Vagina (tissue), 2 donors: Measurements from ENCODE around the gene ARHGAP42. TPM values are rescaled to one million over a fixed set of nuclear protein-coding genes. Genes with fewer than 3 reads are reported as not detected.

Experiments
- DNase-seq, 2 donors: peaks; one replicate each; pipeline ENCODE4 v3.0.0-alpha.2; 2017; ENCODE audit errors: extremely low spot score in 2 of 2
- H3K27ac ChIP-seq: fragments of 200-600 bp; sonication (generic); one replicate; pipeline ENCODE4 v1.5.1; 2019
- H3K27me3 ChIP-seq: fragments of 200-600 bp; sonication (generic); one replicate; pipeline ENCODE4 v1.5.1; 2019
- H3K36me3 ChIP-seq, 2 donors: fragments of 200-600 bp; sonication (generic); one replicate each; pipeline ENCODE4 v1.5.1; 2017 to 2019
- H3K4me1 ChIP-seq: fragments of 200-600 bp; sonication (generic); one replicate; pipeline ENCODE4 v1.5.1; 2019
- H3K4me3 ChIP-seq, 2 donors: fragments of 200-600 bp; sonication (generic); 1 replicate in 1 of 2; 2 replicates in 1 of 2; pipeline ENCODE4 v1.5.1; 2016 to 2019
- H3K9me3 ChIP-seq: fragments of 200-600 bp; sonication (generic); one replicate; pipeline ENCODE4 v1.5.1; 2019
- POLR2A ChIP-seq, 2 donors: fragments of 450-650 bp; IDR thresholded peaks; one replicate each; pipeline ENCODE4 v1.6.1; 2017; ENCODE audit warnings: antibody characterized with exemption in 2 of 2, mild to moderate bottlenecking in 2 of 2, moderate library complexity in 2 of 2
- POLR2AphosphoS5 ChIP-seq, 2 donors: sonication (generic); formaldehyde crosslinking; IDR thresholded peaks; one replicate each; pipeline ENCODE4 v1.9.0; 2017; ENCODE audit warnings: antibody characterized with exemption in 2 of 2, mild to moderate bottlenecking in 2 of 2, low read depth in 1 of 2; ENCODE audit not compliant: insufficient read depth in 1 of 2
- intact Hi-C: fragments of 100-400 bp; cut with DNase I; formaldehyde crosslinking; loops from one replicate; pipeline ENCODE4 v1.15.1; 2023
- total RNA-seq: library from RNA; depleted of rRNA; stranded (reverse); fragments of >200 nt; gene quantifications from one replicate; pipeline ENCODE4 v1.2.3, GENCODE V29; 2016
- TF ChIP-seq, protein P1 (sequence below), 3 experiments: fragments of 450-650 bp in 2 of 3; fragments of 200-600 bp in 1 of 3; sonication (generic) in 1 of 3; IDR thresholded peaks; one replicate each; pipeline ENCODE4 v1.5.1; 2017 to 2019; ENCODE audit warnings: antibody characterized with exemption in 3 of 3, mild to moderate bottlenecking in 2 of 3, moderate library complexity in 2 of 3

ARHGAP42 gene
- total RNA-seq, 1 donor from 2014 or later, result 5.9 TPM

DNA sequence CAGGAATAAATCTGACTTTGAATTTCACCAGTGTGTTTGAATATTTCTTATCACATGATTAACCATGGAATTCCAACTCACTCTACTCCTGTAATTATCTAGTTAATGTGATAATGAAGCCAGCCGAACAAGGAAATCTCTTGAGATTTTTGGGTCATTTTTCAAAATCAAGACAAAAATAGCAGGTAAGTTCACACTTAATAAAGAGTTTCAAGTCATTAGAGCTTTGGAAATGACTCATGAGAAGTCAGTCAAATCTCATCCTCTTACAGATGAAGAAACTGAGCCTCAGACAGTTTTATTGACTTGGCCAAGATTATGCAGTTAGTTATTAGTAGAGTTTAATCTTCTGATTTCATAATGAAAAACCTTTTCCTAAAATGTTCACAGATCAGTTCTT is 148.8 kb downstream of the ARHGAP42 start:
- DNase-seq, result no peak
- intact Hi-C loops, result no loop called here
- no peak overlapping the region for H3K27ac ChIP-seq
- H3K9me3 ChIP-seq, result no peaks in the 10 kb centered on the region
- peaks cover 16% of the 10 kb centered on the region for H3K4me1 ChIP-seq
- H3K36me3 ChIP-seq, result no peaks in the 10 kb centered on the region
- no peaks in the 10 kb centered on the region for H3K27me3 ChIP-seq
- TF ChIP-seq, protein P1, sequence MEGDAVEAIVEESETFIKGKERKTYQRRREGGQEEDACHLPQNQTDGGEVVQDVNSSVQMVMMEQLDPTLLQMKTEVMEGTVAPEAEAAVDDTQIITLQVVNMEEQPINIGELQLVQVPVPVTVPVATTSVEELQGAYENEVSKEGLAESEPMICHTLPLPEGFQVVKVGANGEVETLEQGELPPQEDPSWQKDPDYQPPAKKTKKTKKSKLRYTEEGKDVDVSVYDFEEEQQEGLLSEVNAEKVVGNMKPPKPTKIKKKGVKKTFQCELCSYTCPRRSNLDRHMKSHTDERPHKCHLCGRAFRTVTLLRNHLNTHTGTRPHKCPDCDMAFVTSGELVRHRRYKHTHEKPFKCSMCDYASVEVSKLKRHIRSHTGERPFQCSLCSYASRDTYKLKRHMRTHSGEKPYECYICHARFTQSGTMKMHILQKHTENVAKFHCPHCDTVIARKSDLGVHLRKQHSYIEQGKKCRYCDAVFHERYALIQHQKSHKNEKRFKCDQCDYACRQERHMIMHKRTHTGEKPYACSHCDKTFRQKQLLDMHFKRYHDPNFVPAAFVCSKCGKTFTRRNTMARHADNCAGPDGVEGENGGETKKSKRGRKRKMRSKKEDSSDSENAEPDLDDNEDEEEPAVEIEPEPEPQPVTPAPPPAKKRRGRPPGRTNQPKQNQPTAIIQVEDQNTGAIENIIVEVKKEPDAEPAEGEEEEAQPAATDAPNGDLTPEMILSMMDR (IDR thresholded peaks at IDR 0.05), result no peak
- no peak overlapping the region for H3K4me3 ChIP-seq

DNA sequence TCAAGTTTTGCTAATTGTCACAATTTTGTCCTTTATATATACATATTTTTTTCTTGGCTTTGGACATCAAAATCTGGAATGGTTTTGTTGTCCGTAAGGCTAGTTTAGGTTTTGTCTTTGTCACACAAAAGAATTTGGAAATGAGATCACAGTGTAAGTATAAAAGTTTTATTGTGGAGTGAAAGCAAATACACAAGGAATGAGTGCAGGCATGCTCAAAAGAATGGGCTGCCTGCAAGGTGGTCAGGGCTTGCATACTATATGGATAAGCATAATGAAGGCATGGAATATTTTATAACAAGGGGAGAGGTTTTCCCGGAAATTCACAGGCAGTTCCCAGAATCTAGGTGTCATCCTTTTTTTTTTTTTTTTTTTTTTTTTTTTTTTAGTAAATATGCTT is 150.2 kb downstream of the ARHGAP42 start:
- no peaks in the 10 kb centered on the region for H3K27me3 ChIP-seq
- H3K4me3 ChIP-seq, result no peak overlapping the region
- H3K4me1 ChIP-seq, result peaks cover 6% of the 10 kb centered on the region
- intact Hi-C loops, result no loop called here
- TF ChIP-seq, protein P1 (IDR thresholded peaks at IDR 0.05), result no peak
- no peak for TF ChIP-seq POLR2A (IDR thresholded peaks at IDR 0.05)
- no peak for TF ChIP-seq POLR2AphosphoS5 (IDR thresholded peaks at IDR 0.05; ENCODE audit: insufficient read depth in 1 of 2, low read depth in 1 of 2)
- no peaks in the 10 kb centered on the region for H3K36me3 ChIP-seq
- no peak overlapping the region for H3K27ac ChIP-seq
- DNase-seq, result no peak
- H3K9me3 ChIP-seq, result no peaks in the 10 kb centered on the region

DNA sequence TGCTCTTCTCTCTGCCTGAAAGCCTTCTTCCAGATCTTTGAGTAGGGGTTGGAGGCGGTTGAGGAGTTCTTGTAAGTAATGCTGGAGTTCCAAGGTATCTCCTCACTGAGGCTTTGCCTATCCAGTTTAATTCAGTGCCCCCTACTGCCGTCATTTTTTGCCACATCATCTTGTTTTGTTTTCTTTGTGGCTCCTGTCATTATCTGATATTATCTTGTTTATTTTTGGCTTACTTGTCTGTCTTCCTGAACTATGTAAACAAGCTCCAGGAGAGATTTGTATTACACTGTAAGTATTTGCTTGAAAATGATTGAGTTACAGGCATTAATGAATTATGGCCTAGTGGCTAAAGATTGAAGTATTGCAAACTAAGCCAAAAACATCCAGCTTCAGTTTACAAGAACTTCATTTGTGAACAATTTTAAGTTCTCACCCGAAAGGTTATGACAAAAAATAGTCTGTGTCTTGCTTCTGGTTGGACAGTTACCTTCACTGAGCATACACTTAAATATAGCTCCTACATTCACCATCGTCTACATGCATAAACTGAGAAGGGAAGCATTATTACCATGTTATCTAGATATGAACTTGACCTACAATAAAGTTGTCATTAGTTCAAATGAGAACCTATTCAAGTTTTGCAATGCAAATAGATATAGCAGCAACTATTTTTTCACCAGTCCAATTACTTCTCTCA is 154.8 kb downstream of the ARHGAP42 start:
- no peak for DNase-seq
- intact Hi-C loops, result no loop called here
- TF ChIP-seq, protein P1 (IDR thresholded peaks at IDR 0.05), result no peak
- TF ChIP-seq POLR2A (IDR thresholded peaks at IDR 0.05), result no peak
- no peak for TF ChIP-seq POLR2AphosphoS5 (IDR thresholded peaks at IDR 0.05; ENCODE audit: insufficient read depth in 1 of 2, low read depth in 1 of 2)

DNA sequence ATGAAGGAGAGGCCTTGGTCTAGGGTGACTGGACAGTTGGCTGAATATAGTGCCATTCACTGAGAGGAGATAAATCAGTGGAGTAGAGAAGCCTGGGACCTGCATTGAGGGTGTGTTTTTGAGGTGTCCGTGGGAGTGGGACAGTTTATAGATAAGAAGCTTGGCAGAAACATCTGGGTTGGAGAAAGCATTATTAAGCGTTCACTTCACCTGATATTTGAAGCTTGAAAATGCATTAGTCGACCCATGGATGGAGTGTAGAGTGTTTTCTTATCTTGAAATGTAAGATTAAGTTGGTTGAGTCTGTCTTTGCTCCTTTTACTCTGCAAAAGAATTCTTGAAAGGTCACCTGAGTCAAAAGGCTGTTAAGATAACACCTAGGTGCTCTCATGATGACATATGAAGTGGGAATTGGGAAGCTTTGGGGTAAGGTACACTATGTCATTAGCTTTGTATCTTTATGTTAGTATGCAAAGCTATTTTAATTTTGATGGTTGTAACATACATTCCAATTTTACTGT is 160.7 kb downstream of the ARHGAP42 start:
- Histone ChIP-seq H3K27ac (no peak overlapping the region), H3K27me3 (no peaks in the 10 kb centered on the region), H3K4me3 (no peak overlapping the region), H3K36me3 (no peaks in the 10 kb centered on the region), H3K4me1 (peaks cover 8% of the 10 kb centered on the region), H3K9me3 (no peaks in the 10 kb centered on the region)
- DNase-seq, result no peak
- TF ChIP-seq, protein P1 (IDR thresholded peaks at IDR 0.05), result no peak
- TF ChIP-seq POLR2A (IDR thresholded peaks at IDR 0.05) (no peak), POLR2AphosphoS5 (IDR thresholded peaks at IDR 0.05; ENCODE audit: insufficient read depth in 1 of 2, low read depth in 1 of 2) (no peak)
- intact Hi-C loops, result no loop called here

More for the DNA sequence above, 154.8 kb downstream of the ARHGAP42 start:
- Histone ChIP-seq H3K9me3 (no peaks in the 10 kb centered on the region), H3K27ac (no peak overlapping the region), H3K4me3 (no peak overlapping the region), H3K27me3 (no peaks in the 10 kb centered on the region), H3K4me1 (no peaks in the 10 kb centered on the region), H3K36me3 (no peaks in the 10 kb centered on the region)
